Activated CD4-positive, alpha-beta memory T cell treated with anti-CD3 and anti-CD28 coated beads for 36 hours (primary cell): ENCODE data around the gene ANKS1B. TPM values are rescaled to one million over a fixed set of nuclear protein-coding genes. Genes with fewer than 3 reads are reported as not detected.

Experiments used
- CTCF ChIA-PET: fragments of 350-600 bp; sonication (Branson Sonifier 250); formaldehyde crosslinking; loops from one replicate; lab custom pipeline; 2021; ENCODE audit warnings: antibody characterized with exemption, inconsistent platforms; lab: Charles Lee
- POLR2A ChIA-PET: fragments of 350-600 bp; sonication (Branson Sonifier 250); formaldehyde crosslinking; loops from one replicate; lab custom pipeline; 2021; ENCODE audit warnings: antibody characterized with exemption; lab: Charles Lee
- DNase-seq: peaks from one replicate; pipeline ENCODE4 v3.0.0-alpha.2; 2020
- H3K27ac Mint-ChIP-seq: one replicate; pipeline ENCODE4 v1.8.0; 2021; ENCODE audit warnings: mixed read lengths
- H3K27me3 Mint-ChIP-seq: one replicate; pipeline ENCODE4 v1.8.0; 2021; ENCODE audit warnings: mixed read lengths
- H3K36me3 Mint-ChIP-seq: one replicate; pipeline ENCODE4 v1.8.0; 2021; ENCODE audit warnings: mixed read lengths
- H3K4me1 Mint-ChIP-seq: one replicate; pipeline ENCODE4 v1.8.0; 2021; ENCODE audit warnings: low read depth, mixed read lengths
- H3K4me3 Mint-ChIP-seq: one replicate; pipeline ENCODE4 v1.8.0; 2021; ENCODE audit warnings: mild to moderate bottlenecking, mixed read lengths
- H3K9me3 Mint-ChIP-seq: one replicate; pipeline ENCODE4 v1.8.0; 2021; ENCODE audit warnings: mixed read lengths
- intact Hi-C: fragments of 100-400 bp; cut with micrococcal nuclease; formaldehyde crosslinking; loops from one replicate; pipeline ENCODE4 v1.15.1; 2023
- total RNA-seq, 2 experiments: library from RNA; stranded (reverse); gene quantifications; one replicate each; pipeline ENCODE4 v1.2.3, GENCODE V29; 2021

ANKS1B gene
- total RNA-seq, 2 experiments from 2014 or later: 0.97 to 1.0 TPM

- POLR2A ChIA-PET: no interaction called here
- Mint-ChIP-seq H3K9me3 (peaks cover 7% of the 10 kb centered on the region), H3K4me1 (no peaks in the 10 kb centered on the region), H3K4me3 (no peak overlapping the region), H3K36me3 (no peaks in the 10 kb centered on the region), H3K27me3 (no peaks in the 10 kb centered on the region), H3K27ac (no peak overlapping the region)
- CTCF ChIA-PET: no interaction called here
- no peak for DNase-seq
- intact Hi-C loops: no loop called here
Measured at GRCh38 chr12:99521664-99522063, 463.1 kb downstream of the ANKS1B start.

- Mint-ChIP-seq H3K27me3 (no peaks in the 10 kb centered on the region), H3K4me3 (no peak overlapping the region), H3K9me3 (peaks cover 13% of the 10 kb centered on the region), H3K27ac (no peak overlapping the region), H3K36me3 (no peaks in the 10 kb centered on the region), H3K4me1 (no peaks in the 10 kb centered on the region)
- no peak for DNase-seq
- POLR2A ChIA-PET: no interaction called here
- intact Hi-C loops: no loop called here
- CTCF ChIA-PET: no interaction called here
Measured at GRCh38 chr12:99513066-99513465, 471.7 kb downstream of the ANKS1B start.

DNA sequence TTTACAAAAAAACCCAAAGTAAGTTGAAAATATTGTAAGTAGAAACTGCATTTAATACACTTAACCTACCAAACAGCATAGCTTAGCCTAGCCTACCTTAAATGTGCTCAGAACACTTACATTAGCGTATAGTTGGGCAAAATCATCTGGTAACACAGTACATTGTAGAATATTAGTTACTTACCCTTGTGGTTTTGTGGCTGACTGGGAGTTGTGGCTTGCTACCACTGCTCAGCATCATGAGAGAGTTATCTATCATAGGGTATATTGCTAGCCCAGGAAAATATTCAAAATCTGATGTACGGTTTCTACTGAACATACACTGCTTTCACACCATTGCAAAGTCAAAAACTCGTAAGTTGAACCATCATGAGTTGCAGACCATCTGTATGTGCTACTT is 478.9 kb downstream of the ANKS1B start:
- POLR2A ChIA-PET: no interaction called here
- Mint-ChIP-seq H3K4me1 (no peaks in the 10 kb centered on the region), H3K9me3 (peaks cover 5% of the 10 kb centered on the region), H3K36me3 (no peaks in the 10 kb centered on the region), H3K4me3 (no peak overlapping the region), H3K27ac (no peak overlapping the region), H3K27me3 (no peaks in the 10 kb centered on the region)
- no peak for DNase-seq
- intact Hi-C loops: no loop called here
- CTCF ChIA-PET: no interaction called here

- no peaks in the 10 kb centered on the region for H3K36me3 Mint-ChIP-seq
- intact Hi-C loops: no loop called here
- H3K27ac Mint-ChIP-seq: no peak overlapping the region
- H3K4me3 Mint-ChIP-seq: no peak overlapping the region
- ChIA-PET POLR2A (no interaction called here), CTCF (no interaction called here)
- DNase-seq: no peak
- H3K27me3 Mint-ChIP-seq: no peaks in the 10 kb centered on the region
- H3K9me3 Mint-ChIP-seq: peaks cover 12% of the 10 kb centered on the region
- H3K4me1 Mint-ChIP-seq: no peaks in the 10 kb centered on the region
Measured at GRCh38 chr12:99498756-99499155, 486.0 kb downstream of the ANKS1B start.

GRCh38 chr12:99495799-99496198 is 488.9 kb downstream of the ANKS1B start:
- ChIA-PET CTCF (no interaction called here), POLR2A (no interaction called here)

GRCh38 chr12:99493197-99493596 is 491.5 kb downstream of the ANKS1B start:
- no peak overlapping the region for H3K27ac Mint-ChIP-seq
- ChIA-PET POLR2A (no interaction called here), CTCF (no interaction called here)
- no peaks in the 10 kb centered on the region for H3K4me1 Mint-ChIP-seq
- peaks cover 8% of the 10 kb centered on the region for H3K9me3 Mint-ChIP-seq
- DNase-seq: no peak
- H3K36me3 Mint-ChIP-seq: no peaks in the 10 kb centered on the region
- intact Hi-C loops: no loop called here
- H3K4me3 Mint-ChIP-seq: no peak overlapping the region
- no peaks in the 10 kb centered on the region for H3K27me3 Mint-ChIP-seq

More at GRCh38 chr12:99495799-99496198, 488.9 kb downstream of the ANKS1B start:
- H3K4me1 Mint-ChIP-seq: no peaks in the 10 kb centered on the region
- intact Hi-C loops: no loop called here
- DNase-seq: no peak
- peaks cover 11% of the 10 kb centered on the region for H3K9me3 Mint-ChIP-seq
- H3K27ac Mint-ChIP-seq: no peak overlapping the region
- H3K36me3 Mint-ChIP-seq: no peaks in the 10 kb centered on the region
- no peak overlapping the region for H3K4me3 Mint-ChIP-seq
- H3K27me3 Mint-ChIP-seq: no peaks in the 10 kb centered on the region

GRCh38 chr12:99486277-99486676 is 498.5 kb downstream of the ANKS1B start:
- ChIA-PET POLR2A (no interaction called here), CTCF (no interaction called here)
- H3K36me3 Mint-ChIP-seq: no peaks in the 10 kb centered on the region
- intact Hi-C loops: no loop called here
- no peaks in the 10 kb centered on the region for H3K4me1 Mint-ChIP-seq
- no peak overlapping the region for H3K27ac Mint-ChIP-seq
- H3K4me3 Mint-ChIP-seq: no peak overlapping the region
- DNase-seq: no peak
- peaks cover 15% of the 10 kb centered on the region for H3K9me3 Mint-ChIP-seq
- no peaks in the 10 kb centered on the region for H3K27me3 Mint-ChIP-seq

DNA sequence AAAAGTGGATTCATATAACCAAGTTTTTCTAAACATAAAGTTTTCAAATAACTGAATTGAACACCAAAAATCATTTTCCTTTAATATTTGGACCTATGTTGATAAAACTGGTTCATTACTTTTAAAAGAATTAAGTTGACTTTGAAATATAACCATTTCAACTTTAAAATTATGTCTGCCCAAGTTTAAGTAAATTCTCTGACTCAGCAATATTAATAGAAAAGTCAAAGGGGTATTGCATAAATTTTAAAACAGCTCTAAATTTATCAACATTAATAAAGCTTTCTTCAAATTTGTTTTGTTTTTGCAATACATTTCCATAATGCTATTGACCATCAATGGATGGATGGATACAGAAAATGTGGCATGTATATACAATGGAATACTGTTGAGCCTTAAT is 505.6 kb downstream of the ANKS1B start:
- CTCF ChIA-PET: no interaction called here
- Mint-ChIP-seq H3K27ac (no peak overlapping the region), H3K27me3 (no peaks in the 10 kb centered on the region), H3K4me1 (no peaks in the 10 kb centered on the region), H3K36me3 (no peaks in the 10 kb centered on the region), H3K9me3 (peaks cover 3% of the 10 kb centered on the region), H3K4me3 (no peak overlapping the region)
- no peak for DNase-seq
- POLR2A ChIA-PET: no interaction called here
- intact Hi-C loops: no loop called here

- H3K4me1 Mint-ChIP-seq: no peaks in the 10 kb centered on the region
- H3K36me3 Mint-ChIP-seq: no peaks in the 10 kb centered on the region
- POLR2A ChIA-PET: no interaction called here
- DNase-seq: no peak
- H3K27me3 Mint-ChIP-seq: no peaks in the 10 kb centered on the region
- intact Hi-C loops: no loop called here
- H3K9me3 Mint-ChIP-seq: peaks cover 3% of the 10 kb centered on the region
- CTCF ChIA-PET: interaction anchor here (0.6 kb wide), 1 partner anchor 64 kb away, joined by 3 read pairs; no protein-coding TSS in a partner anchor
- H3K27ac Mint-ChIP-seq: no peak overlapping the region
- H3K4me3 Mint-ChIP-seq: no peak overlapping the region
Measured at GRCh38 chr12:99476956-99477355, 507.8 kb downstream of the ANKS1B start.

- Mint-ChIP-seq H3K36me3 (no peaks in the 10 kb centered on the region), H3K4me1 (no peaks in the 10 kb centered on the region), H3K4me3 (no peak overlapping the region), H3K9me3 (peaks cover 10% of the 10 kb centered on the region), H3K27ac (no peak overlapping the region), H3K27me3 (no peaks in the 10 kb centered on the region)
- ChIA-PET CTCF (no interaction called here), POLR2A (no interaction called here)
- intact Hi-C loops: no loop called here
- no peak for DNase-seq
Measured at GRCh38 chr12:99455350-99456035, 529.2 kb downstream of the ANKS1B start.

DNA sequence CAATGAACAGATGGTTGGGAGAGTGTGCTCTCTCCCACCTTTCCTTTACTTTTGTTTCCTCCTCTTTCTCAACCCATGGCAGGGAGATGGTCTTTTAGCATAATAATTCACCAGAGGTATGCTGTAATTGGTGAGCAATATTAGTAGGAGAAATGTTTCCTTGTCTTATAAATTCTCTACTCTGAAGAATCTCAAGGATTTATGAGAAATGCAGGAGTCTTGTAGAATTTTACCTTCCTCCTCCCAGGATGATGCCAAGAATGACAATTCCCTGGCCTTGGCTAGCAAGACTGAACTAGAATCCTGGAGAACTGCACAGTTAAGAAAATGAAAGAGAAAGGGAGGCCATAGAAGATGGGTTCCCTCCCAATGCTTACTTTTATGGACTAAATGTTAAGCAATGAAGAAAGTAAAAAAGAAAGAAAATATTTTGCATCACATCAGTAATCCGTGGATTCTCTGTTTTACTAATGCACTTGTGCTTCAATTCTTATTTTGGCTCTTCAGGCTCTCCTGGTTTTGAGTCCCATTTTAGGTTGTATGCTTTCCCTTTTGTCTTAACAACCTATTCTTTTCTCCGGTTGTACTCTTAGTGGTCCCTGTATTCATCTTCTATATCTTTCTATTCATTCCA is 530.1 kb downstream of the ANKS1B start:
- ChIA-PET POLR2A (no interaction called here), CTCF (no interaction called here)
- H3K27ac Mint-ChIP-seq: no peak overlapping the region
- no peaks in the 10 kb centered on the region for H3K4me1 Mint-ChIP-seq
- H3K27me3 Mint-ChIP-seq: no peaks in the 10 kb centered on the region
- DNase-seq: no peak
- H3K36me3 Mint-ChIP-seq: no peaks in the 10 kb centered on the region
- no peak overlapping the region for H3K4me3 Mint-ChIP-seq
- peaks cover 10% of the 10 kb centered on the region for H3K9me3 Mint-ChIP-seq
- intact Hi-C loops: no loop called here

GRCh38 chr12:99453836-99454538 is 530.7 kb downstream of the ANKS1B start:
- no peaks in the 10 kb centered on the region for H3K36me3 Mint-ChIP-seq
- intact Hi-C loops: no loop called here
- H3K9me3 Mint-ChIP-seq: peaks cover 8% of the 10 kb centered on the region
- no peaks in the 10 kb centered on the region for H3K4me1 Mint-ChIP-seq
- DNase-seq: no peak
- no peak overlapping the region for H3K4me3 Mint-ChIP-seq
- H3K27me3 Mint-ChIP-seq: no peaks in the 10 kb centered on the region
- ChIA-PET POLR2A (no interaction called here), CTCF (no interaction called here)
- H3K27ac Mint-ChIP-seq: no peak overlapping the region
